Testis (tissue), 2 donors: ENCODE results near the gene ZSWIM6.

ENCODE experiments used
- CTCF ChIP-seq, 3 experiments: fragments of 450-650 bp in 2 of 3; fragments of 200-600 bp in 1 of 3; sonication (generic) in 1 of 3; IDR thresholded peaks; one replicate each; pipeline ENCODE4 v1.5.1; 2016 to 2019; ENCODE audit warnings: antibody characterized with exemption in 3 of 3, mild to moderate bottlenecking in 2 of 3, moderate library complexity in 1 of 3
- POLR2A ChIP-seq: fragments of 450-650 bp; IDR thresholded peaks from one replicate; pipeline ENCODE4 v1.6.1; 2017; ENCODE audit warnings: antibody characterized with exemption, mild to moderate bottlenecking, moderate library complexity

- TF ChIP-seq CTCF (IDR thresholded peaks at IDR 0.05) = no peak
- no peak for TF ChIP-seq POLR2A
Observed at GRCh38 chr5:61438298-61438970, 106.4 kb downstream of the ZSWIM6 start.
